ENCODE measurements around the gene PMEPA1. TPM values are rescaled to one million over a fixed set of nuclear protein-coding genes. Genes with fewer than 3 reads are reported as not detected.

The PMEPA1 gene
- total RNA-seq, 1 donor, result 0.86 TPM

DNA sequence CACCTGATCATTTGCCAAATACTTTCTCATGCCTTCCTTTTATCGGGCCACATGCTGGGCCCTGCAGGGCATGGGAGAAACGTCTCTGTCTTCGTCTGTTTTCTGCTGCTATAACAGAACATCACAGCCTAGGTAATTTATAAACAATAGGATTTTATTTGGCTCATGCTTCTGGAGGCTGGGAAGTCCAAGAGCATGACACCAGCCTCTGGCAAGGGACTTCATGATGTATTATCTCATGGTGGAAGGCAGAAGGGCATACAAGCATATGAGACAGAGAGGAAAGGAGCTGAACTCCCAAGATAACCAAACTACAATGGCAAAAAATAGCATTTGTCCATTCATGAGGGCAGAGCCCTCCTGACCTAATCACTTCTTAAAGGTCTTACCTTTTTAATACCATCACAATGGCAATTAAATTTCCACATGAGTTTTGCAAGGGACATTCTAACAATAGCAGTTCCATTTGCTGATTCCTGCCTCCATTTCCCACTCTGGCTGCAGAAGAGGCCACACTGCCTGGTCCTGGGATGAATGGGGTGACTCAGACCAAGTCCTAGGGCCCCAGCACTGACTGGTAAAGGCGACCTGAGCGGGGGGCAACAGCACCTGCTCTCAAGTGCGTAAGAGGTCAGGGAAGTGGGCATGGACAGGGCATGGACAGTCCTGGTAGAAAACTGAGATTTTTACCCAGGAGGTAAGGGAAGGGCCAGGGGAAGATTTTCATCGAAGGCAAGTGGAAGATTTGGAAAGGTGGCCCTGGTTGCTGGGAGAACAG, 84.4 kb downstream of the PMEPA1 start:
- TF ChIP-seq, protein P1, sequence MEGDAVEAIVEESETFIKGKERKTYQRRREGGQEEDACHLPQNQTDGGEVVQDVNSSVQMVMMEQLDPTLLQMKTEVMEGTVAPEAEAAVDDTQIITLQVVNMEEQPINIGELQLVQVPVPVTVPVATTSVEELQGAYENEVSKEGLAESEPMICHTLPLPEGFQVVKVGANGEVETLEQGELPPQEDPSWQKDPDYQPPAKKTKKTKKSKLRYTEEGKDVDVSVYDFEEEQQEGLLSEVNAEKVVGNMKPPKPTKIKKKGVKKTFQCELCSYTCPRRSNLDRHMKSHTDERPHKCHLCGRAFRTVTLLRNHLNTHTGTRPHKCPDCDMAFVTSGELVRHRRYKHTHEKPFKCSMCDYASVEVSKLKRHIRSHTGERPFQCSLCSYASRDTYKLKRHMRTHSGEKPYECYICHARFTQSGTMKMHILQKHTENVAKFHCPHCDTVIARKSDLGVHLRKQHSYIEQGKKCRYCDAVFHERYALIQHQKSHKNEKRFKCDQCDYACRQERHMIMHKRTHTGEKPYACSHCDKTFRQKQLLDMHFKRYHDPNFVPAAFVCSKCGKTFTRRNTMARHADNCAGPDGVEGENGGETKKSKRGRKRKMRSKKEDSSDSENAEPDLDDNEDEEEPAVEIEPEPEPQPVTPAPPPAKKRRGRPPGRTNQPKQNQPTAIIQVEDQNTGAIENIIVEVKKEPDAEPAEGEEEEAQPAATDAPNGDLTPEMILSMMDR (IDR thresholded peaks at IDR 0.05; ENCODE audit: insufficient read depth, low read depth, low read length), result no peak
- no peak for DNase-seq (ENCODE audit: low read depth)
- H3K4me3 ChIP-seq (ENCODE audit: low read depth, low read length), result no peak overlapping the region

DNA sequence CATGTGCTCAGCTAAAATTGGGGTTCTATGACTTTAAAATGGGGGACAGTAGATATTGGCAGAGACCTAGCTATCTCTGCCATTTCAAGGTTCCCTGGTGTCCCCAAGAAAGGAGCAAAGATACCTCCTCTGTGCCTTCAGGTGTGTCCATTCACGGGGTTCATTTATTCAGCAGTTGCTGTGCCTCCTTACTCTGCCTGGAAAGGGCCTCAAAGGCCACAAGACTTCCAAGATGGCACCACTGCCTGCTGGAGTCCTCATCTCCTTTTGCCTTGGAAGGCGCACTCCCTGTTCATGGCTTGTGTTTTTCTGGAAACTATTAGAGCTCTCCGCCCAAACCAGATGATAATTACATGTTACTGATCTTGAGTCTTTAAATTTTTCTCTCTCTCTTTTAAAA, 85.7 kb downstream of the PMEPA1 start:
- no peak for DNase-seq (ENCODE audit: low read depth)
- TF ChIP-seq, protein P1 (IDR thresholded peaks at IDR 0.05; ENCODE audit: insufficient read depth, low read depth, low read length), result no peak
- H3K4me3 ChIP-seq (ENCODE audit: low read depth, low read length), result no peak overlapping the region

DNA sequence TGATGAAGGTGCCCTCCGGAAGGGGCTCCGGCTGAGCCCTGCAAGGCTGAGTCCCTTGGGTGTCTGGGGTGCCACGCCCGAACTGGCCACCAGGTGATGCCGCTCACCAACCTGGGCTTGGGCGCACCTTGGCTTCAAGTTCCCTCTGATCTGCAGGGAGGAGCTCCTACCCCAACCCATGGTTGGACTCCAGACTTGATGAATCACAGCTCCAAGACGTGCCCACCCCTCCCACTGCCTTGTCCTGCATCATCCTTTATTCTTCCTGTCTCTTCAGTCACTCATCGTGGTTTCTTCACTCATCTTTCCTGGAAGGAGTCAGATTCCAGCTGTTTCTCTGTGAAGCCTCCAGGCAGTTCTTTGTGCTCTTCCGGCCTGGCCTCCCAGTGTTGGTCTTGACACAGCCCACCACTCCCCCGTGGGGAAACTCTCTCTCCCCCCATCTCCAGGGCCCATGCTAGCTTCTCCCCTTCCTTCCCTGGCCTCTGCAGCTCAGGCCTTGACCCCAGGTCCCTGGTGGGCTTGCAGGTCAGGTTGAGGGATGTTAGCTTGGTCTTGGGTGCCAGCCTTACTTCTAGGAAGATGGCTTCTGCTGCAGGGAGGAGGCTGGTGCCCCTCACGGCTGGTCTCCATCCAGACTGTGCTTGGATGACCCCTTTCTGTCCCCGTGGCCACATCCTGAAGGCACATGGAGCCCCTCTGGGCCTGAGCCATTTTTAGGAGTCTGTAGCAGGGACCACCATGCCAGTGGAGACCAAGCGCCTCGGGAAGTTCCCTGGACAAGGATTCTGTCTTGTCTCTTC, 87.0 kb downstream of the PMEPA1 start:
- TF ChIP-seq, protein P1 (IDR thresholded peaks at IDR 0.05; ENCODE audit: insufficient read depth, low read depth, low read length), result peak; percentile 77
- peak; percentile 19 for DNase-seq (ENCODE audit: low read depth)

DNA sequence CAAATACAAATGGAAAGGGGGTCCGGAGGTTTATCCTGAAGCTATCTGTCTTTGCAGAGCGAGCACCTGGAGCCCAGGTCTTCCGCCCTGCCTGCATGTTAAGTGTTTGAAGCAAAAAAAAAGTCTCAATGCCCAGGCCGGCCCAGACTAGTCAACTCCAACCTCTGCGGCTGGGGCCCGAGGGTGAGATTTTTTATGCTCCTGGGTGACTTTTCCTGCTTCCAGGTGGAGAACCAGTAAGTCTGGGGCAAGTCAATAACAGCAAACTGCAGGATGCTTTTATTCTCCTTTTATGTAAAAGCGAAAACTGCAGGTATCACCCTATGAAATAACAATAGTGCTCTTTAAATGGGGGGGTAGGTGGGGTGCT, 87.6 kb downstream of the PMEPA1 start:
- no peak for DNase-seq (ENCODE audit: low read depth)
- H3K4me3 ChIP-seq (ENCODE audit: low read depth, low read length), result no peak overlapping the region
- TF ChIP-seq, protein P1 (IDR thresholded peaks at IDR 0.05; ENCODE audit: insufficient read depth, low read depth, low read length), result no peak

More for the DNA sequence above, 87.0 kb downstream of the PMEPA1 start:
- no peak overlapping the region for H3K4me3 ChIP-seq (ENCODE audit: low read depth, low read length)

DNA sequence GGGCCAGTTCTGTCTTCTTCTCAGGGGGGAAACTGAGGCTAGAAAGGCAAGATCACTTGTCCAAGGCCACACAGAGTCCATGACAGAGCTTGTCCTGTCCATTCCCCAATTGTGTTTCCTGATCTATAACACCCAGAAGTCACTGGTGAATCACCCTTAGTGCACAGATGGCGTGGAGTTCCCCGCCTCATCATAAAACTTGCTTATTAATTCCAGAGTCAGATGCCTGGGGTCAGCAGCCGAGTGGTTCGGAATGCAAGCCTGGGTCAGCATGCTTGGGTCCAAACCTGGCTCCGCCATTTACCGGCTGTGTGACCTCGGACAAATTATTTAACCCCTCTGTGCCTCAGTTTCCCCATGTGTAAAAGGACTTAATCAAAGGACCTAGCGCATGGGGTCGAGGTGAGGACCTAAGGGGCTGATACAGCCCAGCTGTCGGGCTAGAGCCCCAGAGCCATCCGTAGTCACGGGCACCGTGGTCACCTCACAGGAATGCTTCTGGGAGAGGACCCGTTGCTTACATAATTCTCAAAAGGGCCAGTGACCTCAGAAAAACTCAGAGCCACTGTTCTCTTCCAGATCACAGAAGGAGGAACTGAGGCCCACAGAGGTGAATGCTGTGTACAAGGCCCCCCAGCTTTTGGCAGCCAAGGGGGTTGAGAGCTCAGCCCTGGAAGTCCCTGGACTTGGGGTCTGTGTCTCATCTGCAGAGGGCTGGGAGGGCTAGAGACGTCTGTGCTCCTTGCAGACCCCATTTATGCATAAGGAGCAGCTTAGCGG, 88.2 kb downstream of the PMEPA1 start:
- DNase-seq (ENCODE audit: low read depth), result no peak
- no peak overlapping the region for H3K4me3 ChIP-seq (ENCODE audit: low read depth, low read length)
- TF ChIP-seq, protein P1 (IDR thresholded peaks at IDR 0.05; ENCODE audit: insufficient read depth, low read depth, low read length), result no peak

DNA sequence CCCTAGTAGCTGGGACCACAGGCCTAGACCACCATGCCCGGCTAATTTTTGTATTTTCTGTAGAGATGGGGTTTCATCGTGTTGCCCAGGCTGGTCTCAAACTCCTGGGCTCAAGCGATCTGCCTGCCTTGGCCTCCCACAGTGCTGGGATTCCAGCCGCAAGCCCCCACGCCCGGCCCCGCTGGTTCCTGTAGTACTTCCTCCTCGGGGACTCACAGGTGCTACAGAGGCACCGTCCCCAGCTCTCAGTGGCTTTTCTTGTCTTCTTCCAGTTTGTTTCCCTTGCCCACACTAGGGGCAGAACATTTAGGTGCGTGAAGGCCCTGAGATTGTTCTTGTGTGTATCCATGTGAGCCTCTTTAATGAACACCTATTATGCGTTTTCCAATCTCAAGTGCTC, 88.8 kb downstream of the PMEPA1 start:
- H3K4me3 ChIP-seq (ENCODE audit: low read depth, low read length), result no peak overlapping the region
- TF ChIP-seq, protein P1 (IDR thresholded peaks at IDR 0.05; ENCODE audit: insufficient read depth, low read depth, low read length), result no peak
- no peak for DNase-seq (ENCODE audit: low read depth)

All from fibroblast of villous mesenchyme (primary cell).